ENCODE results near the gene REV1. TPM values are rescaled to one million over a fixed set of nuclear protein-coding genes. Genes with fewer than 3 reads are reported as not detected.

REV1 gene
- total and polyA plus RNA-seq, 2 of the 4 experiments (the other 2 are of a cell fraction), result 13.4 to 30.1 TPM

- ATAC-seq (ENCODE audit: low read depth), result no peak
- no peak overlapping the region for H2BK120ac ChIP-seq (ENCODE audit: low read depth, low read length)
- no peak overlapping the region for H3K4me2 ChIP-seq (ENCODE audit: low read depth, low read length)
- H3K9me3 ChIP-seq (ENCODE audit: control insufficient read depth, insufficient read depth, low read length), result no peaks in the 10 kb centered on the region
- H2AK5ac ChIP-seq (ENCODE audit: low read depth, low read length), result no peak overlapping the region; the same call in 1 of the 2 replicates
- H3K23ac ChIP-seq (ENCODE audit: low read depth, low read length), result peak overlapping the region; percentile 31; the same call in 1 of the 2 replicates
- no peak overlapping the region for H2AFZ ChIP-seq (replicated peaks; ENCODE audit: low read length, poor library complexity)
- H3K4me3 ChIP-seq (ENCODE audit: insufficient read depth, low read depth, low read length), result no peak overlapping the region
- peaks cover 20% of the 10 kb centered on the region for H3K36me3 ChIP-seq (ENCODE audit: control insufficient read depth, insufficient read depth, low read length)
- H4K20me1 ChIP-seq (ENCODE audit: insufficient read depth, low read length), result peaks cover 22% of the 10 kb centered on the region; the same call in 1 of the 2 replicates
- BruUV-seq (replicated peaks), result no TSS peak
- ChIA-PET POLR2A (ENCODE audit: unreplicated experiment) (no interaction called here), CTCF (no interaction called here)
- H3K27me3 ChIP-seq (ENCODE audit: control insufficient read depth, insufficient read depth, low read length), result no peaks in the 10 kb centered on the region
- H3K14ac ChIP-seq (replicated peaks; ENCODE audit: low read depth, low read length), result no peak overlapping the region
- in situ Hi-C loops (cut with MboI; ENCODE audit: low sequenced_read_pairs) (no loop called here), dilution Hi-C loops (cut with HindIII; ENCODE audit: low sequenced_read_pairs, unreplicated experiment) (no loop called here), intact Hi-C loops (cut with micrococcal nuclease) (no loop called here)
- H3K4me1 ChIP-seq (ENCODE audit: control insufficient read depth, insufficient read depth, low read length), result peaks cover 13% of the 10 kb centered on the region
- no peak overlapping the region for H4K91ac ChIP-seq (ENCODE audit: insufficient read depth, low read depth, low read length)
- TF ChIP-seq USF2 (IDR thresholded peaks at IDR 0.05; ENCODE audit: low read depth, low read length) (no peak), NFE2L2 (IDR thresholded peaks at IDR 0.05; ENCODE audit: low read depth, low read length) (no peak), MAZ (IDR thresholded peaks at IDR 0.05; ENCODE audit: borderline replicate concordance, low read depth, low read length) (no peak), RCOR1 (IDR thresholded peaks at IDR 0.05; ENCODE audit: insufficient replicate concordance, low read length) (no peak), SMC3 (IDR thresholded peaks at IDR 0.05; ENCODE audit: low read depth, low read length) (no peak), RFX5 (IDR thresholded peaks at IDR 0.05; ENCODE audit: low read depth, low read length) (no peak), RAD21 (IDR thresholded peaks at IDR 0.05; ENCODE audit: low read length) (no peak), MAFK (IDR thresholded peaks at IDR 0.05; ENCODE audit: low read depth, low read length) (no peak), ELK1 (IDR thresholded peaks at IDR 0.05; ENCODE audit: borderline replicate concordance, low read depth, low read length) (no peak), MXI1 (IDR thresholded peaks at IDR 0.05; ENCODE audit: borderline replicate concordance, low read depth, low read length) (no peak), CEBPB (IDR thresholded peaks at IDR 0.05; ENCODE audit: low read depth, low read length) (no peak), CTCF (conservative IDR thresholded peaks at IDR 0.05; ENCODE audit: low read depth, low read length) (no peak), POLR2A (IDR thresholded peaks at IDR 0.05; ENCODE audit: low read depth, low read length) (no peak), BHLHE40 (IDR thresholded peaks at IDR 0.05; ENCODE audit: low read depth, low read length) (no peak), FOS (IDR thresholded peaks at IDR 0.05; ENCODE audit: low read depth, low read length) (no peak), CHD1 (IDR thresholded peaks at IDR 0.05; ENCODE audit: low read depth, low read length) (no peak)
- H3K79me1 ChIP-seq (ENCODE audit: low read depth in 1 of 2, low read length in 2 of 2), result peaks cover 5 to 24% of the 10 kb centered on the region in 2 experiments; a peak in 3 of 4 replicates
- no peak overlapping the region for H2BK20ac ChIP-seq (ENCODE audit: low read depth, low read length)
- H3K56ac ChIP-seq (ENCODE audit: extremely low read depth, insufficient read depth, low read length), result no peak overlapping the region
- no peak overlapping the region for H2AK9ac ChIP-seq (replicated peaks; ENCODE audit: low read depth, low read length, poor library complexity)
- H4K5ac ChIP-seq (ENCODE audit: low read depth, low read length), result no peak overlapping the region
- no peak overlapping the region for H3K9ac ChIP-seq (ENCODE audit: low read depth, low read length)
- H3K9me1 ChIP-seq (ENCODE audit: insufficient read depth, low read length), result peaks cover 17% of the 10 kb centered on the region
- no peak for DNase-seq
- no peak overlapping the region for H2BK15ac ChIP-seq (ENCODE audit: low read depth, low read length)
- H3K18ac ChIP-seq (ENCODE audit: low read depth, low read length), result no peak overlapping the region
- H2BK5ac ChIP-seq (ENCODE audit: low read depth, low read length, poor library complexity, severe bottlenecking), result no peak overlapping the region
- H4K8ac ChIP-seq (ENCODE audit: low read depth in 2 of 2, low read length in 2 of 2), result no peak overlapping the region
- H3K27ac ChIP-seq (ENCODE audit: insufficient read depth, low read length), result no peak overlapping the region
- H3K4ac ChIP-seq (ENCODE audit: low read depth, low read length), result no peak overlapping the region
Observed at GRCh38 chr2:99424371-99424770, 65.4 kb downstream of the REV1 start.
